Embryonic facial prominence (tissue), 1 donor: Measurements from ENCODE around the gene XYLT1.

ENCODE experiments used
- DNase-seq: peaks from one replicate; pipeline ENCODE4 v3.0.0-alpha.2; 2016; ENCODE audit errors: extremely low spot score

XYLT1 gene

GRCh38 chr16:17460890-17461289 is 9.9 kb downstream of the XYLT1 start:
- no peak for DNase-seq

GRCh38 chr16:17459903-17460521 is 10.7 kb downstream of the XYLT1 start:
- DNase-seq, result no peak

GRCh38 chr16:17457997-17458396 is 12.8 kb downstream of the XYLT1 start:
- DNase-seq, result no peak

DNA sequence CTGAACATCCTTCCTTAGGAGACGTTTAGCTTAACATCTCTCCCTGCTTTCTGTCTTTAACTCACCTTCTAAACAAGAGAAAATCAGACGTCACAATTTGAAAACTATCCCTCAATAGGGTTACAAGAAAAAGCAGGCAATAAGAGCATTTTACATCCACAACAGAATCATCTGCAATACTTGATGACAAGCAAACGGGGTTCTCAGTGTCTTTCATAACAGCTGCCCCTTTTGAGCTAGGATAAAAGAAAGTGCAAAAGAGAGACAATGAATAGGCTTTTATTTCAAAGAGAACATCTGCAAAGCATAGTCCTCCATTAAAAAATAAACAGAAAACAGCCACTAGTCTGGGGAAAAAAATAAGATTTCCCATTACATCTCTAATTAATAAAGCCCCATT is 13.2 kb downstream of the XYLT1 start:
- DNase-seq, result no peak

DNA sequence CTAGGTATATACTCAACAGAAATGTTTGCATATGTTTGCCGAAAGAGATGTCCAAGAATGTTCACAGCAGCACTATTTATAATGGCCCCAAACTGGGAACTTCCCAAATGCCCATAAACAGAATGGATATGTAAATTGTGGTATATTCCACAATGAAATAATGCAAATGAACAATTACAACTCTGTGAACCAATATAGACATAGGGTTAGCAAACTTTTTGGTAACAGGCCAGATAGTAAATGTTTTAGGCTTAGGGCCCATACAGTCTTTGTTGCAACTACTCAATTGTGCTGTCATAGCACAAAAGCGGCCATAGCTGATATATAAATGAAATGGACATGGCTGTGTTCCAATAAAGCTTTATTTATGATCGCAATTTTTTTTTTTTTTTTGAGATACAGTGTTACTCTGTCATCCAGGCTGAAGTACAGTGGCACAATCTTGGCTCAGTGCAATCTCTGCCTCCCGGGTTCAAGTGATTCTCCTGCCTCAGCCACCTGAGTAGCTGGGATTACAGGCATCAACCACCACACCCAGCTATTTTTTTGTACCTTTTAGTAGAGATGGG is 16.5 kb downstream of the XYLT1 start:
- no peak for DNase-seq

GRCh38 chr16:17453364-17454038 is 17.3 kb downstream of the XYLT1 start:
- DNase-seq, result no peak

- DNase-seq, result no peak
Measured at GRCh38 chr16:17452922-17453321, 17.8 kb downstream of the XYLT1 start.

- DNase-seq, result no peak
Measured at GRCh38 chr16:17451843-17452242, 18.9 kb downstream of the XYLT1 start.

DNA sequence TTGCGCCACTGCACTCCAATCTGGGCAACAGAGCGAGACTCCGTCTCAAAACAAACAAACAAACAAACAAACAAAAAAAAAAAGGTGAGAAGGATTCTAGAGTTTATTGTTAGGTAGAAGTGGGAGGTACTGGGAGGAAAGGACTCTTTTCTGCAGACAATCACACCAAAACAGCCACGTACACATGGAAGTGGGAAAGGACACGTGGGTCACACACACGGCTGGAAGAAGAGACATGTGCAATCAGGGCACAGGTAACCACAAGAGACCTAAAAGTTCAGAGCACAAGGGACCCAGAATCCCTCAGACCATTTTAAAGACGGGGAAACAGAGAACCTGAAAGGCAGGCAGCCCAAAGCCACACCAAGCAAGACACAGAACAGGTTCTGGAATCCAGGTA is 20.5 kb downstream of the XYLT1 start:
- DNase-seq, result no peak

DNA sequence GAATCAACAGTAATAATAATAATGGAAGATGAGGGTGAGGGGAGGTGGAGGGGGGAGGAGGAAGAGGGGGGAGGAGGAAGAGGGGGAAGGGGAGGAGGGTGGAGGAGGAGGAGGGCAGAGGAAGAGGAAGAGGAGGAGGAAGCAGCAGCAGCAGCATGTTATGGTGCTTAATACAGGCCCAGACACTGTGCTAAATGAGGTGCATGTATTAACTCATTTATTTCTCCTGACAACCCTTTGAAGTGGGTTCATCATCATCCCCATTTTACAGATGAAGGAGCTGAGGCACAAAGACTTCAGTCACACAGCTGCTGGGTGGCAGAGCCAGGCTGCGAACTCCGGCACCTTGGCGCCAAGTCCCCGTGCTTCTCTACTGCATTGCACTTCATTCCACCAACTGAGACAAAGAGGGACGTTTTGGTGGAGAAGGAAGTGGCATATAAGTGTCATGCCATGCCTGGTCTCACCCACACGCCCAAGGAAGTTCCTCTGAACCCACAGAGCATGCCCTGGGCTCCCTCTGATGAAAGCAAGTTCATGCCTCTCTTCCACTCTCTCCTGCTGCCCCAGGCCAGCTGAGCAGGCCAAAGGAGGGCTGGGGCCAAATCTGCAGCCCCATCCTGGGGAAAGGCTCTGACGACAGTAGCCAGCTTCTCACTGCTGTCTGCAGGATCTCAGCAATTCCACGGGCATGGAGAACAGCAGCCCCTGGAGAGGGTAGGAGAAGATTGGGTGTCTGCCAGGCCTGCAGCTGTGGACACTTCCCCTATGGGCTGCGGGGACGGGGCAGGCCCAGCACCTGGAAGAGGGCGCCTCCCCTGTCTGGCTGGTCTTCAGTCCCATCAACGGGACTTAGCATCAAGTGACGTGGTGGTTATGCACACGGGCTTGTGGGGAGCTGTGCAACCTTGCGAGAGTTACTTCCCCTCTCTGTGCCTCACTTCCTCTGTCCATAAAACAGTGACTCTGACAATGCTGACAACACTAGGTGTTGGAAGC is 21.8 kb downstream of the XYLT1 start:
- no peak for DNase-seq

DNA sequence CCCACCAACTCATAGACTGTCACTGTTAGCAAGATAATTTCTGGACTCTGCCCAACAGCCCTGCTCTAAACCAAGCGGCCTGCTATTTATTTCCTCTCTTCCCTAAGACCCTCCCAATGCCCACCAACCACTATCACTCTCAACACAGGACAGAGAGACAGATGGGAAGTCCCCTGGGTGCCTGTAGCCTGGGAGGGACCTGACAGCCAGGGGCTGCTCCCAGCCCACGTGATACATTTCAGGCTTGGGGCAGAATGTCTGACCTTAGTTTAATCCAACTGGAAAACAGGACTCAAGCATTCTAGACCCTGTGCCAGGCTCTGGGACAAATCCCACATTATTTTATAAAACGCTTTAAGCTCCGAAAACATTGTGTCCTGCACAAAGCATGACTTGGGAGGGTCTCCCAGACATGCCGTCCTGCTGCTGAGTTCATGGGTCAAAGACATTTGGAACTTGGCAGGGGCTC is 23.6 kb downstream of the XYLT1 start:
- DNase-seq, result no peak

GRCh38 chr16:17446661-17447060 is 24.1 kb downstream of the XYLT1 start:
- DNase-seq, result no peak

DNA sequence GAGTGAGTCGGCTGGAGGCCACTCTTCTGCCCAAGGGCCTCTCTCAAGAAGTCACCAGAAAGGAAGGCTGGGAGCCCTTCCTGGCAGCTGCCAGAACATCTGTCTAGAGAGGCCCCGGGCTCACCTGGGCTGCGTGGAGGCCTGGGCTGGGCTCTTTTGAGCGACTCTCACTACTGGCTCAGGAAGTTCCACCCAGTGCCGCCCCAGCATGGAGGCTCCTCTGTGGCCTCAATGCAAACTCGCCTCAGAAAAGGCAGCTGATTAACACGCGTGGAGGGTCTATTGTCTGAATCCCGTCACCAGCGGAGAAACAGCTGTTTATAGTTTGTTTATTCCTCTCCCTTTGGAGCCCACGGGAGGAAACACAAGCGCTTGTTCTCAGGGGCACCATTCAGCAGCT is 25.3 kb downstream of the XYLT1 start:
- no peak for DNase-seq

DNA sequence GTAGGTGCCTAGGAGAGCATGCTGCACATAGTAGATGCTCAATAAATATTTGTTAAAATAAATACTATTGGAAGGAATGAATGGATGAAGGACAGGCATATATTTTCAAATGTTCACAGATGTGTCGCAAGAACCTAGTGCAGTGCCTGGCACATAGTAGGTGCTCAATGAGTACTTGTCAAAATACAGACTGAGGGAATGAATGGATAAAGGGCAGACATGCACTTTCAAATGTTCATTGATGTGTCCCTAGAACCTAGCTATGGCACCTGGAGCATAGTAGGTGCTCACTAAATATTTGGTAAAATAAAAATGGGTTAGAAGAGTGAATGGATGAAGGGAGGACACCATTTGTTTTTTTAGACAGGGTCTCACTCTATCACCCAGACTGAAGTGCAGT is 26.1 kb downstream of the XYLT1 start:
- DNase-seq, result no peak

DNA sequence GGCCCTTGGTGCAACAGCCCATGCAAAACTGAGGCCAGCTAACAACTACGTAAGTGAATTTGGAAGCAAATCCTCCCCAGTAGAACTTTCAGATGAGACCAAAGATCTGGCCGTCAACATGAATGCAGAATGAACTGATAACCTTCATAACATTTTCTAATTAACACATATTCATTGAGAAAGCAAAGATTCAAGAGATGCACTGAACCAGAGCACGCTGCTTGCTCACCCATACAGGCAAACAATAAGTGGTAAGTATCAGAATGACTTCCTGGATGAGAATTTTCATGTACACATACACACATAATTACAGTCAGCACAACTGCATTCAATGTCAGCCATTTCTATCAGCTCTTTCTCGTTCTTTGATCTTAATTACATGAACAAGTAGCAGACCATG is 30.6 kb downstream of the XYLT1 start:
- no peak for DNase-seq

DNA sequence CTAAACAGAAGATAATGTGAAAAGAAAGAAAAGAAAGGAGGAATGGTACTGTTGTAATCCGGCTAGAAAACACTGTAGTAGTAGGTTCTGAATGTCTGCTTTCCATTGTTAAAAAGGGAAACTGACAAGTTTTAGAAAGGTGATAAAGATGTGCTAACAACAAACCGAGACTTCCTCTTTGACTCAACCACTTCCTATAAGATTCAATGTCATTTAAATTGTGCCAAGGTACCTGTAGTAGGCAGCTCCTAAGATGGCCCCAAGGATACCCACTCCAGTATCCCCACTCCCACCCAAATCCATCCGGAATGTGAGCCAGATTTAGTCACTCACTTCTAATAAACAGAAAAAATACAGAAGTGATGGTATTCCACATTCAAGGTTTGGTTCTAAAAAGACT is 31.2 kb downstream of the XYLT1 start:
- no peak for DNase-seq

GRCh38 chr16:17437981-17438380 is 32.8 kb downstream of the XYLT1 start:
- no peak for DNase-seq

- no peak for DNase-seq
Measured at GRCh38 chr16:17437127-17437720, 33.5 kb downstream of the XYLT1 start.

DNA sequence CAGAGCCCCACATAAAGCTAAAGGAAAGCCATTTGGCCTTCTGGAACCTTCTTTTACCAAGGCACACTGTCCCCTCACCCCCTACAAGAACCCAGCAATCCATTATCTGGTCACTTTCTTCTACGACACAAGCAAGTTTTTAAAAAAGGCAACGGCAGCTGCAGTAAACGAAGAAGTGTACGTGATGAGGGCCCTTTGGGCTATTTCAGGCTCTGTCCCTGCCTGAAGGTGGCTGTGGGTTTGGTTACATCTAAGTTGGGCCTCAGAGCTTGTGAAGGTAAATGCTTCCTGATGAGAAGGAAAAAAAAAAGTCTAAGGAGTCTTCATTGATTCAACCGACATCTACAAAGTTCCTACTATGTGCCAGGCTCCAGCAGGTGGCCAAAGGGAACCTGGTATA is 35.4 kb downstream of the XYLT1 start:
- no peak for DNase-seq

- DNase-seq, result no peak
Measured at GRCh38 chr16:17433577-17434451, 36.9 kb downstream of the XYLT1 start.
